ENCODE data around the gene HDAC9.

HDAC9 gene

DNA sequence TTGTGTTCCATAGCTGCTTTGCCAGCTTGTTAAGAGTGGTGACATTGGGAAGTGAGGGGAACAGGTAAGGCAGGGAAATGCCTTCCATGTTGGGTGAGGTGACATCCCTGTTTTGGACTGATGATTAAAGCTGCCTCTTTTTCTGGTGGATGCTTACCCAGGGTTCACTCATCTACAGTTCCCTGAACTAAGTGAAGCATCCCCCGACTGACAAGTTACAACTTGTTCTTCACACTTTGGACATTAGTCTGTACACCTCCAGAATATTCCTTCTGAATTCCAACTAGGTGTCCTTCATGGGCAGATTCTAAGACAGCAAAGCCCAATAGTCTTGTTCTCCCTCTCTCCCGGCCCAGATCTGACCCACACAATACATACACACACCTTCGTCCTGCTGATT, 63.4 kb downstream of the HDAC9 start:
- TF ChIP-seq, protein P1, sequence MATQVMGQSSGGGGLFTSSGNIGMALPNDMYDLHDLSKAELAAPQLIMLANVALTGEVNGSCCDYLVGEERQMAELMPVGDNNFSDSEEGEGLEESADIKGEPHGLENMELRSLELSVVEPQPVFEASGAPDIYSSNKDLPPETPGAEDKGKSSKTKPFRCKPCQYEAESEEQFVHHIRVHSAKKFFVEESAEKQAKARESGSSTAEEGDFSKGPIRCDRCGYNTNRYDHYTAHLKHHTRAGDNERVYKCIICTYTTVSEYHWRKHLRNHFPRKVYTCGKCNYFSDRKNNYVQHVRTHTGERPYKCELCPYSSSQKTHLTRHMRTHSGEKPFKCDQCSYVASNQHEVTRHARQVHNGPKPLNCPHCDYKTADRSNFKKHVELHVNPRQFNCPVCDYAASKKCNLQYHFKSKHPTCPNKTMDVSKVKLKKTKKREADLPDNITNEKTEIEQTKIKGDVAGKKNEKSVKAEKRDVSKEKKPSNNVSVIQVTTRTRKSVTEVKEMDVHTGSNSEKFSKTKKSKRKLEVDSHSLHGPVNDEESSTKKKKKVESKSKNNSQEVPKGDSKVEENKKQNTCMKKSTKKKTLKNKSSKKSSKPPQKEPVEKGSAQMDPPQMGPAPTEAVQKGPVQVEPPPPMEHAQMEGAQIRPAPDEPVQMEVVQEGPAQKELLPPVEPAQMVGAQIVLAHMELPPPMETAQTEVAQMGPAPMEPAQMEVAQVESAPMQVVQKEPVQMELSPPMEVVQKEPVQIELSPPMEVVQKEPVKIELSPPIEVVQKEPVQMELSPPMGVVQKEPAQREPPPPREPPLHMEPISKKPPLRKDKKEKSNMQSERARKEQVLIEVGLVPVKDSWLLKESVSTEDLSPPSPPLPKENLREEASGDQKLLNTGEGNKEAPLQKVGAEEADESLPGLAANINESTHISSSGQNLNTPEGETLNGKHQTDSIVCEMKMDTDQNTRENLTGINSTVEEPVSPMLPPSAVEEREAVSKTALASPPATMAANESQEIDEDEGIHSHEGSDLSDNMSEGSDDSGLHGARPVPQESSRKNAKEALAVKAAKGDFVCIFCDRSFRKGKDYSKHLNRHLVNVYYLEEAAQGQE (IDR thresholded peaks at IDR 0.05; ENCODE audit: insufficient read depth in 1 of 2, low read depth in 2 of 2, low read length in 2 of 2): no peak
- no peak for TF ChIP-seq POLR2AphosphoS5 (IDR thresholded peaks at IDR 0.05; ENCODE audit: low read depth, low read length)
- no peak for TF ChIP-seq TAF1 (IDR thresholded peaks at IDR 0.05; ENCODE audit: borderline replicate concordance, insufficient read depth, low read length)
- TF ChIP-seq FOXP2 (optimal IDR thresholded peaks at IDR 0.05; ENCODE audit: borderline replicate concordance, extremely low read depth, extremely low read length, insufficient read depth): no peak
- TF ChIP-seq SIN3A (IDR thresholded peaks at IDR 0.05; ENCODE audit: borderline replicate concordance, insufficient read depth, low read length): no peak

- TF ChIP-seq, protein P1 (IDR thresholded peaks at IDR 0.05; ENCODE audit: insufficient read depth in 1 of 2, low read depth in 2 of 2, low read length in 2 of 2): no peak
- TF ChIP-seq SIN3A (IDR thresholded peaks at IDR 0.05; ENCODE audit: borderline replicate concordance, insufficient read depth, low read length) (no peak), FOXP2 (optimal IDR thresholded peaks at IDR 0.05; ENCODE audit: borderline replicate concordance, extremely low read depth, extremely low read length, insufficient read depth) (no peak)
Observed at GRCh38 chr7:18559756-18560155, 64.2 kb downstream of the HDAC9 start.

DNA sequence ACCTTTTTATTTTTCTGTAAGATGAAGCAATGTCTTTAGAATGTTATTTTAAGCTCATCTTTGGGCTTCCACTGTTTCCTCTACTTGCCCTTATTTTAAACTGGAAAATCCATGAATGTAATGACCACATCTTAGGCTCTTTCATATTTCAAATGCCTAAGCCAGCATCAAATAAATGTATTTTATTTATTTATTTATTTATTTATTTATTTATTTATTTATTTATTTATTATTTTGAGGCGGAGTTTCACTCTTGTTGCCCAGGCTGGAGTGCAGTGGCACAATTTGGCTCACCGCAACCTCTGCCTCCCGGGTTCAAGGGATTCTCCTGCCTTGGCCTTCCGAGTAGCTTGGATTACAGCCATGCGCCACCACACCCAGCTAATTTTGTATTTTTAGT, 69.2 kb downstream of the HDAC9 start:
- TF ChIP-seq FOXP2 (optimal IDR thresholded peaks at IDR 0.05; ENCODE audit: borderline replicate concordance, extremely low read depth, extremely low read length, insufficient read depth) (no peak), TAF1 (IDR thresholded peaks at IDR 0.05; ENCODE audit: borderline replicate concordance, insufficient read depth, low read length) (no peak), SIN3A (IDR thresholded peaks at IDR 0.05; ENCODE audit: borderline replicate concordance, insufficient read depth, low read length) (no peak), POLR2AphosphoS5 (IDR thresholded peaks at IDR 0.05; ENCODE audit: low read depth, low read length) (no peak)
- TF ChIP-seq, protein P1 (IDR thresholded peaks at IDR 0.05; ENCODE audit: insufficient read depth in 1 of 2, low read depth in 2 of 2, low read length in 2 of 2): no peak

GRCh38 chr7:18565337-18565736, 69.8 kb downstream of the HDAC9 start:
- TF ChIP-seq POLR2AphosphoS5 (IDR thresholded peaks at IDR 0.05; ENCODE audit: low read depth, low read length): no peak

DNA sequence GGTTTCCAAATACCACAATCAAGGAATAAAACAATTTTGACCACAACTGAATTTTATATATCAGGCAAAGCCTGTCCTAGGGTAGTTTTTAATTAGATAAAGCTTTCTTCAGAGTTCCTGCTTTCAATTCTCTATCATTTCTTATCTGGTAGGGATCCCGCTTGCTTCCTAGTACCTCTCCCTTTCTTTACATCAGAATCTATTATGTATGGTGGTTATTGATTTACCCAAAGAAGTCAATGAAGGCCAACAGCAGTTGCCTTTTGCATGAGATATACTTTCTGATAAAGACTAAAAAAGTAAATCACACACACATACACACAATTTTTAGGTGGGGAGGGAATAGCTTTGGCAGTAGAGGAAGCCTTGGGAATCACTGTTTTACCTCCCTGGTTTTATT, 70.7 kb downstream of the HDAC9 start:
- TF ChIP-seq, protein P1 (IDR thresholded peaks at IDR 0.05; ENCODE audit: insufficient read depth in 1 of 2, low read depth in 2 of 2, low read length in 2 of 2): no peak
- TF ChIP-seq FOXP2 (optimal IDR thresholded peaks at IDR 0.05; ENCODE audit: borderline replicate concordance, extremely low read depth, extremely low read length, insufficient read depth): no peak
- TF ChIP-seq TAF1 (IDR thresholded peaks at IDR 0.05; ENCODE audit: borderline replicate concordance, insufficient read depth, low read length): no peak
- TF ChIP-seq SIN3A (IDR thresholded peaks at IDR 0.05; ENCODE audit: borderline replicate concordance, insufficient read depth, low read length): no peak
- TF ChIP-seq POLR2AphosphoS5 (IDR thresholded peaks at IDR 0.05; ENCODE audit: low read depth, low read length): no peak

All from PFSK-1 (cell line).